GM19463 (cell line): ENCODE measurements around the gene GLRA1.
"Not testable (repeated sequence)": the region's sequence is repeated elsewhere in the genome, so short reads cannot be mapped to it uniquely, and the experiment has no call there.

Experiments
- ATAC-seq: cut with Tn5 transposase; IDR thresholded peaks from one replicate; pipeline ENCODE4 v1.9.1; 2021; ENCODE audit warnings: mild to moderate bottlenecking, moderate library complexity; ENCODE audit not compliant: unreplicated experiment

GLRA1 gene

DNA sequence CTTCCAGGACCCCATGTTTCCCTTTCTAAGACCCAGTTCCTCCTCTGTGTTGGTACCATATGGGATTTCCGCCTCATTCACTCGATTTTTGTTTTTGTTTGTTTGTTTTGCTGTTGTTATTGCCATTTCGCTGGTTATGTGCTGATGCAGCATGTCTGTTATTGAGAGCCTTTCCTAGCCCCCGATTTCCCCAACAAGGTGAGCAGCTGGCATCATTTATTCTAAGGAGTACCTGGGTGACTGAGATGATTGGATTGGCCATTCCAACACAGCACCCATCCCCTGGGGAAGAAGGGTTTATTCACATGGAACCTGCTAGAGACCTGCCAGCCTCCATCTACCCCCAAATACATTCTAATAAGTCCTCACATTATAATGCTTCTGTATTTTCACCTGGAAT lies 2.7 kb downstream of the GLRA1 start:
- no peak for ATAC-seq

GRCh38 chr5:151917904-151918303 lies 6.7 kb downstream of the GLRA1 start:
- ATAC-seq, result no peak

- no peak for ATAC-seq
Observed at GRCh38 chr5:151913425-151913824, 11.2 kb downstream of the GLRA1 start.

DNA sequence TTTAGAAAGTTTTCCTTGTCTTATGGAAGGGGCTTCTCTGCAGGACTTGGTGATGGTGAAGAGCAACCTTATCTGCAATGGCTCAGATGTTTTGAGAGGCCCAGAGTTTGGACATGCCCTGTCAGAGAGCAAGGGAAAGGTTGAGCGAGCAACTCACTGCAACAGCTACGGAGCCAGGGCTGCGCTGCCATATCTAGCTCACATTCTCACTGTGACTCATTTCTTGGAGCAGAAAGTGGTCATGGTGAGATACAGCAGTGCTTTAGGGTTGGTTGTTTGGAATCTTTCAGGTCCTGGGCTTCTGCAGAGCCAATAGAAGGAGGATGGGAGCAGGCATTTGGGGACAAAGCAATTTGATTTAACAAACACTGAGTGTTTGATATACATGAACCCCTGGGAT lies 12.3 kb downstream of the GLRA1 start:
- no peak for ATAC-seq

- ATAC-seq, result no peak
Observed at GRCh38 chr5:151911011-151911410, 13.6 kb downstream of the GLRA1 start.

DNA sequence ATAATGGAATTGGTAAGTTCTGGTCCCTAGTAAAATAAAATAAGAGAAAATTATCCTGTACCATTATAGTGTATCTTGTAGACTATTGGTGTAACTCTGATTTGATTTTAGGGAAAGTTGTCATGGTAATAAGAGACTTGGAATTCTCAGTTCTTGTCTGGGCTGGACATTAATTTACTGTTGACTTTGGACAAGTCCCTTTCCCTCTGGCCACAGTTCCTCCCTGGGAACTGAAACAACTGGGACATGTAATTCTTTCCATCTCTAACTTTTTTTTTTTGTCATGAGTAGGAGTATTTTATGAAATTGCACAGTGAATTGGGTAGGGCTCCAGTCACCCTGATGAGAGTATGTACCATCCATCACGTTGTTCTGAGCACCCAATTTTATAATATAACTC lies 15.0 kb downstream of the GLRA1 start:
- no peak for ATAC-seq

- no peak for ATAC-seq
Observed at GRCh38 chr5:151906246-151906645, 18.4 kb downstream of the GLRA1 start.

DNA sequence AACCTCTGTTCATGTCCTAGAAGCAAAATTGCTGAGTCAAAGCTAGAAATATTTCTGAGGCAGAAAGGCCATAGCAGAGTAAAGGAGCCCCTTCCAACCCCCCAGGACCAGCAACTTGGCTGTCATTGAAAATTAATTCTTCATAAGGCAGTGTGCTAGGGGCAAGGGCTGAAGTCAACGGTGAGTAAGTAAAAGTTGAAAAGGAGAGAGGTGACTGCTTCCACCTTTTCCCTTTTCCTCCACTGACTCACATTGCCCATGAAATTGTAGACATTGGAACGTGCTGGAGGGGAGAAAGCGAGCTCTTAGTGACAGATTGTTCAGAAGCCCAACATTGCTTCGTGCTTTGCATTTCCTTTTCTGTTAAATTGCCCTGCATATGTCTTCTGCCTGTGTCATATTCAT lies 19.1 kb downstream of the GLRA1 start:
- no peak for ATAC-seq

- ATAC-seq, result no peak
Observed at GRCh38 chr5:151904909-151905308, 19.7 kb downstream of the GLRA1 start.

GRCh38 chr5:151904127-151904526 lies 20.5 kb downstream of the GLRA1 start:
- ATAC-seq, result no peak

DNA sequence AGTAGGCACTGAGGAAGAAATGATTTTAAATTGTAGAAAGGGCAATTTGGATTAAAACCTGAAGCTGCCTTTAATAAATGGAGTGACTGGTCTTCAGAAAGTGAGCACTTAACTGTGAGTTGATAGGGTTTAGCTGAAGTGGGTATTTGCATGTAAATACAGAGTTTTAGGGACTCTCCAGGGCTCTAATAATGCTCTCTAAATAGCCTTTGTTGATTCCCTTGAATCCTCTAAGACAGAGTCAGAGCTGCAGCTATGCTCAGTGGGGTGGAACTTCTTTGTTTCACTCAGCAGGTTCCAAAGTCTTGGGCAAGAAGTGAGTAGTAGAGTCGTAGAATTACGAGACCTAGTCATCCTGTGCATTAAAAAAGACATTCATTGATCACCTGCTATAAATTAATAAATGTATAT lies 21.4 kb downstream of the GLRA1 start:
- peak; percentile 92 for ATAC-seq

- ATAC-seq, result peak; percentile 27
Observed at GRCh38 chr5:151902215-151902614, 22.4 kb downstream of the GLRA1 start.

DNA sequence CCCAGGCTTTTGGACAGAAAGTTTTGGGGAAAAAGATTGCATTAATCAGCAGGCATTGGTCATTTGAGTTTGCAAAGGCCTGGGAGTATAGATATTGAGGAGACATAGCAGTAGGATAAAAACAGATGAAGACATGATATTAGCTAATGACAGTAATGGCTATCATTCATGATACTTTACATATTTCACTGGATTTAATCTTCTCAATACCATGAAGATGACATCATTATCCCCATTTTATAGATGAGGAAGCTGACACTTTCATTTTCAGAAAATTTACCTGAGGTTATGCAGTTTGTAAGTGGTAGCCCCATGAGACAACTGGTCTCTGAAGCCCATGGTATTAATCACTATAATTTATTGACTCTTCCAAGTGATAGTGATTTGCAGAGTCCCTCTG lies 23.0 kb downstream of the GLRA1 start:
- no peak for ATAC-seq

DNA sequence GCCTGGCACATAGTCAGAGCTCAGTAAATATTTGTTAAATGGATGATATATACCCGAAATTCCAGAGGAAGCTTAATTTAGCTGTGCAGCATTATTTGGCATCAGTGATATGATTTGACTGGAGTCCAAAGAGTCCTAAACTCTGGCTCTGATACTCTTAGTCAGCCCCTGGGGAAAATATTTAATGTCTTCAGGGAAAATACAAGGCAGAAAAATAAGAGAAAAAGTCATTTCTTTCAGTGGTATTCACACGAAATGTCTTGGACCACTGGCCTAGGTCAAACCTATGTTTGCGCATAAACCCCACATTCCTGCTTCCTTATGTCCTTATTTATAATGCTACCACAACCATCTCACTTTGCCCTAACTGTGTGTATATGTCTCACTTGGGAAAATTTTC lies 23.8 kb downstream of the GLRA1 start:
- ATAC-seq, result no peak

GRCh38 chr5:151899399-151899798 lies 25.3 kb downstream of the GLRA1 start:
- no peak for ATAC-seq

DNA sequence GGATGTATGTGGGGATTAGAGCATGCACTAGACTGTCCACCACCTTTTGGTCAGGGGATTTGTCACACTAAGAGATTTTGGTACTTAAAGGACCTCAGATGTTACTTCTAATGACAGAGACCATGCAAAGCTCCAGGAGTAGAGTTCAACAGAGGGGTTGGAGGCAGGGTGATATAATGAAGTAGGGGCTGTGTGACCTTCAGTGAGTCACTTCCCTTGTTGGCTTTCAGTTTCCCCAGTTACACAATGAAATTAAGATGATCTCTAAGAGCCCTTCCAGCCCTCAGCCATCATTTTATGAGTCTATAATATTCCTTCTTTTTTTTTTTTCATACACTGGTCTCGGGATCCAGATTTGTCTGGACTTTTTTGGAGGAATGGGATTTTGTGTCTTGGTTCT lies 26.8 kb downstream of the GLRA1 start:
- peak; percentile 34 for ATAC-seq

DNA sequence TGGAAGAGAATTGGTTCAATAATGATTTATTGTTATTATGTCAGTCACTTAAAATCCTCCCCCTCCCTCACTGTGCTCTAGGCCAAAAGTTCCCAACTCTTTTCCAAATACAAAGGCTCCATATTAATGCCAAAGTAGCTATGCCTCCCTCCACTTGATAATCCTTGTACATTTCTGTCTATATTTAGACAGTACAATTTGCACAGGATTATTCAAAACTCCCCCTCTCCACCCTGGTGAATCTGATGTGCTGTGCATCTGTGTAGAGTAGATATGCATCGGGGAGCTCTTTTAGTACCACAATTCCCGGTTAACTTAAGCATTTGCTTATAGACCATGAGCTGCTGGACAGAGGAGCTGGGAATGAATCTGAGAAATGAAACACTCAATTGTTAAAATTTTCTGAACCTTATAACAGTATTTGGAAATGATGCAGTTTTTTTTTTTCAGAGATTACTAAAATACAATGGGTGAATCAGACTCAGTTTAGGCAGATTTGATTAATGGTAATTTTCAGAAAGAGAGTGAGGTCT lies 27.6 kb downstream of the GLRA1 start:
- no peak for ATAC-seq

- no peak for ATAC-seq
Observed at GRCh38 chr5:151896031-151896691, 28.5 kb downstream of the GLRA1 start.

- ATAC-seq, result no peak
Observed at GRCh38 chr5:151895660-151896030, 29.0 kb downstream of the GLRA1 start.

DNA sequence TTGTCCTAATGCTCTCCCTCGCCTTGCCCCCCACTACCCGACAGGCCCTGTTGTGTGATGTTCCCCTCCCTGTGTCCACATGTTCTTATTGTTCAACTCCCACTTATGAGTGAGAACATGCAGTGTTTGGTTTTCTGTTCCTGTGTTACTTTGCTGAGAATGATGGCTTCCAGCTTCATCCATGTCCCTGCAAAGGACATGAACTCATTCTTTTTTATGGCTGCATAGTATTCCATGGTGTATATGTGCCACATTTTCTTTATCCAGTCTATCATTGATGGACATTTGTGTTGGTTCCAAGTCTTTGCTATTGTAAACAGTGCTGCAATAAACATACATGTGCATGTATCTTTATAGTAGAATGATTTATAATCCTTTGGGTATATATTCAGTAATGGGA lies 31.2 kb downstream of the GLRA1 start:
- ATAC-seq, result not testable (repeated sequence)

DNA sequence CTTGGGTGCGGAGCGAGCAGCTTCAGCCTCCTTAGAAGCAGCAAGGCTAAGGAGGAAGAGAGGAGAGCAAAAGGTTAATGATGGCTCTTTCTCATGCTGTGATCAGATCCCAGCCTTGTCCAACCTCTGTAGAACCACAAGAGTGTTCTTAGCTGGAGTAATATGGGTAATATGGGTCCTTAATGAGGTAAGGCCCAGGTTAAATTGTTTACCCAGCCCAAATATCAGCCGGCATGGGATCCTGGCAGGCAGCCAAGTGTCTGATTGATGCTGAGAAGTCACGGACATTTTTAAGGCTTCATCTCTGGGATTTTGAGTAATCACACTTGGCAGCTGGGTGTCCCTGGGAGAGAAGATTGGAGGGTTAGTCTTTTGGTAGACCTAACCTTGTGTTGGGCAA lies 32.3 kb downstream of the GLRA1 start:
- ATAC-seq, result no peak

DNA sequence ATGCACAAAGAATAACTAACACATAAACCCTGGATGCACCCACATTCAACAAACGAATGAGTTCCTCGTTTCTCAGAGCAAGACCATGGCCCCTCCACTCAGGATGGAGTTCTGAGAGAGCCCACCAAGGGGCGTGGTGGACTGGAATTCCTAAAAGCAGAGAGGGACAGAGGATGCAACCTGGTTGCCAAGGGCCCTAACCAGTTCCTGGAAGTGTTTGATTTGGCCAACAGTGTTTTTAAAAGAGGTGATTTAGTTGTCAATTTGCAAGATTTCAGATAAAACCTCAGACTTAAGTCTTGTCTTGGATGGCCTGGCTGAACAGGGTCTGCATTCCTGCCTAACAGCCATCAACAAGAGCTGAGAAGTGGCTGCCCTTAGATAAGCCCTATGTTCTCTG lies 34.4 kb downstream of the GLRA1 start:
- ATAC-seq, result no peak

DNA sequence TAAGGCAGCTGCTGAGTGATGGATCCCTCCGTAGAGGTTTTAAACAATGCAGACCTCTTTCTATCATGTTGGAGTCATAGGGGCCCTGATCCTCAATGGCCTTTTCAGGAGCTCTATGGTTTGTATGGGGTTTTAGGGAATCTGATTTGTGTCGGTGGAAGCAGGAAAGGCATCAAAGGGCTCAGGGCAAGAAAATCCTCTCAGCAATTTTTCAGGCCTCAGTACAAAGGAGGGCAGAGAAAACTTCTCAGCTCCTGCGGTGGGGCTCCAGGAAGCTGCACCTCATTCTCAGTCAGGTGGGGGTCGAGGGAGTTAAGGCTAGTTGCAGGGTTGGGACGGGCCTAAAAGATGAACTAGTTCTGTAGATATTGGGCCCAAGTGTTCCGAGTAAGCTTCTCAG lies 35.0 kb downstream of the GLRA1 start:
- ATAC-seq, result no peak
